SK-N-SH treated with all-trans-retinoic acid at 6 μM for 48 hours (cell line): ENCODE results near the gene RCBTB1.

Experiments used
- GLIS3 ChIP-seq: fragments of 250-450 bp; sonication (Bioruptor Pico); IDR thresholded peaks from 2 replicates; pipeline ENCODE4 v1.5.0; 2020; ENCODE audit warnings: mild to moderate bottlenecking, moderate library complexity
- PATZ1 ChIP-seq: fragments of 250-450 bp; sonication (Bioruptor Pico); IDR thresholded peaks from 2 replicates; pipeline ENCODE4 v1.8.0; 2020; ENCODE audit warnings: mild to moderate bottlenecking, moderate library complexity, borderline replicate concordance
- SNAI2 ChIP-seq: fragments of 250-450 bp; sonication (Bioruptor Pico); IDR thresholded peaks from 2 replicates; pipeline ENCODE4 v1.5.0; 2020; ENCODE audit warnings: mild to moderate bottlenecking, moderate library complexity
- ZC3H10 ChIP-seq: fragments of 250-450 bp; sonication (Bioruptor Pico); IDR thresholded peaks from 2 replicates; pipeline ENCODE4 v1.5.1; 2021; ENCODE audit warnings: mild to moderate bottlenecking, moderate library complexity
- ZFP3 ChIP-seq: fragments of 250-450 bp; sonication (Bioruptor Pico); IDR thresholded peaks from 2 replicates; pipeline ENCODE4 v1.5.0; 2020; ENCODE audit warnings: mild to moderate bottlenecking, moderate library complexity
- ZNF565 ChIP-seq: fragments of 450-650 bp; formaldehyde crosslinking; conservative IDR thresholded peaks from 2 replicates; pipeline ENCODE4 v1.5.0; 2020; ENCODE audit warnings: low read depth, mild to moderate bottlenecking, moderate library complexity
- TF ChIP-seq, protein P1 (sequence below): fragments of 250-450 bp; sonication (Bioruptor Pico); IDR thresholded peaks from 2 replicates; pipeline ENCODE4 v1.8.0; 2021; ENCODE audit warnings: low read depth, mild to moderate bottlenecking, moderate library complexity, borderline replicate concordance

GRCh38 chr13:49560270-49561061, 24.9 kb downstream of the RCBTB1 start:
- TF ChIP-seq ZC3H10 (CRISPR knock-in tag) = no peak
- TF ChIP-seq PATZ1 (CRISPR knock-in tag) = no peak
- TF ChIP-seq GLIS3 (CRISPR knock-in tag) = no peak
- TF ChIP-seq, protein P1, sequence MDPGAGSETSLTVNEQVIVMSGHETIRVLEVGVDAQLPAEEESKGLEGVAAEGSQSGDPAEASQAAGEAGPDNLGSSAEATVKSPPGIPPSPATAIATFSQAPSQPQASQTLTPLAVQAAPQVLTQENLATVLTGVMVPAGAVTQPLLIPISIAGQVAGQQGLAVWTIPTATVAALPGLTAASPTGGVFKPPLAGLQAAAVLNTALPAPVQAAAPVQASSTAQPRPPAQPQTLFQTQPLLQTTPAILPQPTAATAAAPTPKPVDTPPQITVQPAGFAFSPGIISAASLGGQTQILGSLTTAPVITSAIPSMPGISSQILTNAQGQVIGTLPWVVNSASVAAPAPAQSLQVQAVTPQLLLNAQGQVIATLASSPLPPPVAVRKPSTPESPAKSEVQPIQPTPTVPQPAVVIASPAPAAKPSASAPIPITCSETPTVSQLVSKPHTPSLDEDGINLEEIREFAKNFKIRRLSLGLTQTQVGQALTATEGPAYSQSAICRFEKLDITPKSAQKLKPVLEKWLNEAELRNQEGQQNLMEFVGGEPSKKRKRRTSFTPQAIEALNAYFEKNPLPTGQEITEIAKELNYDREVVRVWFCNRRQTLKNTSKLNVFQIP (CRISPR knock-in tag) = no peak
- TF ChIP-seq SNAI2 = no peak
- TF ChIP-seq ZFP3 = no peak
- no peak for TF ChIP-seq ZNF565
